Lower leg skin (tissue), 4 donors: ENCODE measurements around the gene LSM4. TPM values are rescaled to one million over a fixed set of nuclear protein-coding genes. Genes with fewer than 3 reads are reported as not detected.
"Not testable (repeated sequence)": the region's sequence is repeated elsewhere in the genome, so short reads cannot be mapped to it uniquely, and the experiment has no call there.

Experiments
- DNase-seq, 2 donors: peaks; one replicate each; pipeline ENCODE4 v3.0.0-alpha.2; 2019; ENCODE audit warnings: low spot score in 2 of 2
- H3K4me3 ChIP-seq: fragments of 200-600 bp; sonication (generic); 2 replicates; pipeline ENCODE4 v1.5.1; 2017; ENCODE audit warnings: mild to moderate bottlenecking, low read depth; ENCODE audit not compliant: poor library complexity, severe bottlenecking
- CTCF ChIP-seq, 3 donors: fragments of 450-650 bp; IDR thresholded peaks; one replicate each; pipeline ENCODE4 v1.5.1; 2016; ENCODE audit warnings: antibody characterized with exemption in 3 of 3, mild to moderate bottlenecking in 3 of 3, moderate library complexity in 2 of 3
- POLR2A ChIP-seq, 2 donors: fragments of 450-650 bp; IDR thresholded peaks; one replicate each; pipeline ENCODE4 v1.6.1; 2016 to 2017; ENCODE audit warnings: antibody characterized with exemption in 2 of 2, mild to moderate bottlenecking in 1 of 2, moderate library complexity in 1 of 2
- WGBS, 2 donors: methylation state at CpG; one replicate each; pipeline ENCODE4 v1.1.5; 2018; 5-methylcytosine and 5-hydroxymethylcytosine counted together
- intact Hi-C: fragments of 100-400 bp; cut with DNase I; formaldehyde crosslinking; loops from one replicate; pipeline ENCODE4 v1.15.0; 2023; ENCODE audit warnings: low total_unique reads
- total RNA-seq, 4 donors: library from RNA; depleted of rRNA; stranded (reverse); fragments of >200 nt; gene quantifications; one replicate each; pipeline ENCODE4 v1.1.0, GENCODE V29; 2016

Gene LSM4
- total RNA-seq, 4 donors from 2014 or later = 59.7 to 149 (median 105) TPM

- H3K4me3 ChIP-seq = no peak overlapping the region
- 52 to 54% methylated on average over 6 of the region's 6 CpGs for WGBS, 2 donors
- DNase-seq = no peak
- intact Hi-C loops = no loop called here
- TF ChIP-seq CTCF (IDR thresholded peaks at IDR 0.05) = no peak
- no peak for TF ChIP-seq POLR2A (IDR thresholded peaks at IDR 0.05)
Observed at GRCh38 chr19:18329035-18329376, 6.1 kb upstream of the LSM4 start.

- intact Hi-C loops = no loop called here
Observed at GRCh38 chr19:18328340-18329034, 5.6 kb upstream of the LSM4 start.

GRCh38 chr19:18326772-18327171 is 3.9 kb upstream of the LSM4 start:
- TF ChIP-seq CTCF (IDR thresholded peaks at IDR 0.05) (no peak), POLR2A (IDR thresholded peaks at IDR 0.05) (no peak)
- DNase-seq = no peak
- whole genome bisulfite sequencing, 2 donors = 90 to 98% methylated on average over 5 of the region's 5 CpGs
- intact Hi-C loops = no loop called here
- H3K4me3 ChIP-seq = no peak overlapping the region

More at GRCh38 chr19:18328340-18329034, 5.6 kb upstream of the LSM4 start:
- no peak overlapping the region for H3K4me3 ChIP-seq
- TF ChIP-seq CTCF (IDR thresholded peaks at IDR 0.05) = peak in 2 of 3 donors; percentile 91 to 97
- no peak for TF ChIP-seq POLR2A (IDR thresholded peaks at IDR 0.05)
- DNase-seq = peak; percentile 97
- WGBS, 2 donors = 2 to 4% methylated on average over 9 of the region's 9 CpGs

- intact Hi-C loops, DNase-seq, H3K4me3 ChIP-seq: not testable (repeated sequence)
- WGBS, 2 donors = 45 to 51% methylated on average over 6 of the region's 6 CpGs
Observed at GRCh38 chr19:18324373-18324731, 1.5 kb upstream of the LSM4 start.

- TF ChIP-seq CTCF (IDR thresholded peaks at IDR 0.05) (no peak), POLR2A (IDR thresholded peaks at IDR 0.05) (no peak)
- H3K4me3 ChIP-seq = peak overlapping the region; percentile 49
- no peak for DNase-seq
- intact Hi-C loops = loop anchor here (2.0 kb wide), 1 partner anchor 42 kb away; the partner anchor contains the start of gene JUND
- WGBS, 2 donors = 2 to 3% methylated on average over 7 of the region's 7 CpGs
Observed at GRCh38 chr19:18322318-18322758, 538 bp downstream of the LSM4 start.

- 24 to 26% methylated on average over 9 of the region's 9 CpGs for WGBS, 2 donors
- TF ChIP-seq POLR2A (IDR thresholded peaks at IDR 0.05) (no peak), CTCF (IDR thresholded peaks at IDR 0.05) (no peak)
- H3K4me3 ChIP-seq = no peak overlapping the region
- intact Hi-C loops = loop anchor here (2.0 kb wide), 1 partner anchor 41 kb away; the partner anchor contains the start of gene JUND
- no peak for DNase-seq
Observed at GRCh38 chr19:18321734-18322102, 1.2 kb downstream of the LSM4 start.
